Fibroblast of peridontal ligament (primary cell): Measurements from ENCODE around the gene FAM136A.
"Not testable (repeated sequence)": the region's sequence is repeated elsewhere in the genome, so short reads cannot be mapped to it uniquely, and the experiment has no call there.

ENCODE experiments used
- DNase-seq: peaks from one replicate; pipeline ENCODE4 v3.0.0-alpha.2; 2010; ENCODE audit errors: extremely low read depth

Gene FAM136A

GRCh38 chr2:70301344-70302194, at the start of gene FAM136A:
FAM136A (minus strand) TSS chr2:70302067; CDS start chr2:70302011, 56 bp downstream.
- peak; percentile 56 for DNase-seq

- no peak for DNase-seq
Observed at GRCh38 chr2:70349921-70350685, 48.2 kb upstream of the FAM136A start.

- no peak for DNase-seq
Observed at GRCh38 chr2:70347831-70348230, 46.0 kb upstream of the FAM136A start.

DNA sequence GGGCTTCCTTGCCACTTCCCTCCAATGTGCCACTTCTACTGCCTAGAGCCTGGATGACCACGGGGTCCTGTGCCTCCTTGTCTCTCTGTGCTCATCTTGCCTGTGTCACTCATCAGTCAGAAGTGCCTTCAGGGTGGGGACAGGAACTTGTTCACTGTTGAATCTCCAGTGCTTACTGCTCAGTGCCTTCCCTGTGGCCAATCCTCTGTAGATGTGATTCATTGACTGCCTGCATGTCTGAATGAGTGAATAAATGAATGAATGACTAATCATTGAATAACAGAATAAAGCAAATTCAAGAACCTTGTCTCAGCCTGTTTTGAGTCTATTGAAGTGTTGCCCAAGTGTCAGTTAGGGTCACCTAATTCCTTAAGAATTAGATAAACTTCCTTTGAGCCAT, 42.3 kb upstream of the FAM136A start:
- no peak for DNase-seq

DNA sequence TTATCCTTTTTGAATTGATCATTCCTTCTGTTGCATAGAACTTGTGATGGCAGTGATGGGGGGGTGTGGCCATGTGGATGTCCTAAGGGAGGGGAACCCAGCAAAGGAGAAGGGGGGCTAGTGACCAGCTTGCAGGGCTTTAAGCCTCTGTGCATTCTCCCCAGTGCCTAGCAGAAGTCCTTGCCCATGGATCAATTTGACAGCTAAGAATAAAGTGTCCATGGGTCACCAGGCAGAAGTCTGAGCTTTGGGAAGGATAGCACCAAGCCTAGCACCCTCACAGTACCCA, 39.6 kb upstream of the FAM136A start:
- no peak for DNase-seq

- peak; percentile 24 for DNase-seq
Observed at GRCh38 chr2:70340761-70341476, 39.1 kb upstream of the FAM136A start.

DNA sequence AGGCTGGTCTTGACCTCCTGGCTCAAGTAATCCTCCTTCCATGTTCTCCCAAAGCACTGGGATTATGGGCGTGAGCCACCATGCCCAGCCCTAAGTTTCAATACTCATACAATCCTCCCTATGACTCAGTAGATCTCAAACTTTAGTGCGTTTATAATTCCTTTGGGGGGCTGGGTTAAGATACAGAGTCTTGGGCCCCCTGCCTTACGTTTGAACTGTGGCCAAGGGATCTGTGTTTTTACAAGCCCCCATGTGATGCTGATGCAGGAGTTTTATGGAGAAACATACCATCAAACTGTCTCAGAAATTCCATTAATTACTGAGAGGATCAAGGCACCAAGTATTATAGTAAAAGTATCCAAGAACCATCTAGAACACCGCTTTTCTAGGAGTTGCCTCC, 38.2 kb upstream of the FAM136A start:
- DNase-seq: no peak

DNA sequence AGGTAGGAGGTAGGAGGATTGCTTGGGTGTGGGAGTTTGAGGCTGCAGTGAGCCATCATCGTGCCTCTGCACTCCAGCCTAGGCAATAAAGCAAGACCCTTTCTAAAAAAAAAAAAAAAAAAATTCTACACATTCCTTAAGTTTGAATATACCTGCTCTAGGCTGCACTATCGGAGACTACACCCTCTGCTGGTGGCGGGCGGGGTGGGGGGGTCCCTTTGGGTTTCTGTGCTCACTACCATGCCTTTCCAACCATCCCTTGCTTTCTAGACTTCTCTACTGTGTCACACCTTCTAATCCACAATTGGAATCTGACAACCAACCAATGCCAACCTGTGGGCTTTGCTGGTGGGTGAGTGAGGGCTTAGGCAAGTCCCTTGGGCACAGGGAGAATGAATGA, 34.7 kb upstream of the FAM136A start:
- no peak for DNase-seq

- DNase-seq: no peak
Observed at GRCh38 chr2:70331012-70331411, 29.1 kb upstream of the FAM136A start.

DNA sequence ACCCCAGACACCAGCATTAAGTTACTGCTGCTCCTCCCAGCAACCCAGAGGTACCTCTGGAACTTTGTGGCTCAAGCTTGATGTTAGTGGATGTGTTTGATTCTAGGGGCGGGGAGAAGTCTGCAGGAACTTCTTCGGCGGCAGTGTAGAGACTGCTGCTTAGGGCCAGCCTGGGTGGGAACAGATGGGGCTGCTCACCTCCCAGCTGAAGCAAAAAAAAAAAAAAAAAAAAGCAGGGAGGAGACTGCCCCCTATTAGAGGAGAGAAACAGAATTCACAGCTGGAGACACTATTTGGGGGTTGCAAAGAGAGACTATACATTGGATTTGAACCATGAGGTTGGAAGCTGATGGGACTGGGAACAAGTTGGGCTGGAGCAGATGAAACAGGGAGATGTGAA, 28.6 kb upstream of the FAM136A start:
- DNase-seq: no peak

- no peak for DNase-seq
Observed at GRCh38 chr2:70328921-70329561, 27.2 kb upstream of the FAM136A start.

GRCh38 chr2:70325875-70326274, 24.0 kb upstream of the FAM136A start:
- no peak for DNase-seq

GRCh38 chr2:70322518-70322917, 20.7 kb upstream of the FAM136A start:
- DNase-seq: no peak

DNA sequence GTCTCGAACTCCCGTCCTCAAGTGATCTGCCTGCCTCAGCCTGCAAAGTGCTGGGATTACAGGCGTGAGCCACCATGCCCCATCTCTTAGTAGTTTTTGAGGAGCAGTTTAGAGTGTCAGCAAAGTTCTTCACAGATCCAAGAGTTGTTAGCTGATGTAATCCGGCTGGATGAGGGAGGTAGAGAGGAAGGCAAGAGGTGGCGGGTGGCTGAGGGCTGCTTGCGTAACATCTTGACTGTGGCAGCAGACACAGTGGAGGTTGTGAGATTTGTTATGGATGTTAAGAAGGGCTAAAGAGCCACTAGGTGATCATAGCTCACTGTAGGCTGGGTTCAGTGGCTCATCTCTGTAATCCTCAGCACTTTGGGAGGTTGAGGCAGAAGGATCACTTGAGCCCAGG, 19.5 kb upstream of the FAM136A start:
- no peak for DNase-seq

- DNase-seq: no peak
Observed at GRCh38 chr2:70314640-70315039, 12.8 kb upstream of the FAM136A start.

DNA sequence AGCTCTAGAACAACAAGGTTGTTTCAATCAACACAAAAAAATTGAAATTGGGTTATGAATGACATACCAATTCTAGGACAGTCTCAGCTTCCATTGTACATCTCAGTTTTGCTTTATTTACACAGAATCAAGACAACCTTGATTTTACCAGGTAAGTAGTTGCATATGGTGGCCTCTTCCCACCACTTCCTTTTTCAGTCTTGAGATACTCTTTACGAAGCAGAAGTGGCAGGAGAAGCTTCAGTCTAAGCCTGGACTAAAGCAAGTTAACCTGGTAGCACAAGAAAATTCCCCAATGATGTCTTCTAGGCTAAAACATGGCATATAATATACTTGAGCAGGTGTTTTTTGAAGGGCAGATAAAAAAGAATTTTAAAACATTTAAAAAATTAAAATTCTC, 10.7 kb upstream of the FAM136A start:
- no peak for DNase-seq

DNA sequence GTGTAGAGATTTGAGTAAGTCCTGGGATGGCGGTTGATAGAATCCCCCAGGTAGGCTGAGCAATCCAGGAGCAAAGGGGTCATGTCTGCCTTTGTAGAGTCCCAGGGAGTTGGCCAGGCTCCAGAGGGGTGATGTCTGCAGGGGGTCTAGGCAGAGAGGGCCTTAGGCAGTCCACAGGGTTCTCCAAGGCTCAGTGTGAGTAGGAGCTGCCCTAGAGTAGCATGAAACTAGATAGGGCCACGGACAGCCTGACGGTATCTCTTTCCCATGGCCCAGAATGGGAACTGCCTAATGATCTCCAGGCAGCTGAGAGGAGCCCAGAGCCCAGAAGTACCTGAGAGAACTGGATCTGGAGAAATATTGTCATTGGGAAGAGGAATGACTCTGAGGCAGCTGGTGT, 9.0 kb upstream of the FAM136A start:
- DNase-seq: no peak

- DNase-seq: no peak
Observed at GRCh38 chr2:70305531-70305930, 3.7 kb upstream of the FAM136A start.

GRCh38 chr2:70304498-70304897, 2.6 kb upstream of the FAM136A start:
- DNase-seq: no peak

DNA sequence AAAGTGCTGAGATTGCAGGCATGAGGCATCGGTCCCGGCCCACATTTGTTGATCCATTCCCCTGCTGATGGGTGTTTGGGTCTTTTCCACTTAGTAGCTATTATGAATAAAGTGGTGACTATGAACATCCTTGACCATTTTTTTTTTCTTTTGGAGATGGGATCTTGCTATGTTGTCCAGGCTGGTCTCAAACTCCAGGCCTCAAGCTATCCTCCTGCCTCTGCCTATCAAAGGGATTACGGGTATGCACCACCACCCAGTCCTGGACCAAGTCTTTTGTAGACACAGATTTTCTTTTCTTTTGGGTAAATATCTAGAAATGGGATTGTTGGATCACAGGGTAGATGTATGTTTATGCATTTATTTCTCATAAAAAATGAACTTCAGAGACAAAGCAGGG, 1.3 kb upstream of the FAM136A start:
- no peak for DNase-seq

- not testable (repeated sequence) for DNase-seq
Observed at GRCh38 chr2:70302195-70302546, 304 bp upstream of the FAM136A start.

- DNase-seq: no peak
Observed at GRCh38 chr2:70300771-70301343, 1.0 kb downstream of the FAM136A start.
